HCT116 (cell line): ENCODE results near the gene CDAN1. TPM values are rescaled to one million over a fixed set of nuclear protein-coding genes. Genes with fewer than 3 reads are reported as not detected.

ENCODE experiments used
- ATAC-seq: fragments of 200-7000 bp; cut with Tn5 transposase; 2 replicates; pipeline ENCODE4 v1.9.1; 2020; ENCODE audit warnings: mild to moderate bottlenecking, moderate library complexity
- BruUV-seq: library from RNA; stranded (reverse); fragments of 400-500 nt; replicated peaks from 2 replicates; lab custom pipeline; 2021; lab: Mats Ljungman, UMichigan
- CTCF ChIA-PET: fragments of 300-600 bp; sonication (Branson Sonifier 250); formaldehyde crosslinking; loops from one replicate; lab custom pipeline; 2021; ENCODE audit warnings: antibody characterized with exemption; lab: Charles Lee
- POLR2A ChIA-PET: fragments of 300-600, 350-600 bp; sonication (Branson Sonifier 250); formaldehyde crosslinking; loops from one replicate; lab custom pipeline; 2021; ENCODE audit warnings: antibody characterized with exemption; lab: Charles Lee
- RAD21 ChIA-PET, 2 experiments: fragments of 300-600 bp; sonication (Branson Sonifier 250); formaldehyde crosslinking; loops; one replicate each; lab custom pipeline; 2023; ENCODE audit warnings: low total read pairs in 2 of 2; ENCODE audit not compliant: uncharacterized antibody in 2 of 2, unreplicated experiment in 2 of 2, low non-redundant PET in 1 of 2; lab: Charles Lee
- DNase-seq: peaks from one replicate; pipeline ENCODE4 v3.0.0-alpha.2; 2010; ENCODE audit warnings: low read depth, low spot score
- H2AFZ ChIP-seq: fragments of 200-600 bp; shearing (Covaris generic), sonication (generic); 2 replicates; pipeline ENCODE4 v1.6.1; 2017; ENCODE audit warnings: low read depth, mixed run types, mixed read lengths, antibody characterized with exemption, low read length; ENCODE audit not compliant: poor library complexity, severe bottlenecking
- H3K27ac ChIP-seq: 2 replicates; pipeline ENCODE4 v1.5.1; 2012; ENCODE audit warnings: low read depth, low read length
- H3K27me3 ChIP-seq: fragments of 200-600 bp; sonication (generic); 2 replicates; pipeline ENCODE4 v1.6.1; 2016; ENCODE audit warnings: mixed run types, low read length, mixed read lengths; ENCODE audit not compliant: insufficient read depth
- H3K36me3 ChIP-seq, 2 experiments: fragments of 200-500 bp in 1 of 2; fragments of 200-600 bp in 1 of 2; sonication (Bioruptor generic) in 1 of 2; sonication (generic) in 1 of 2; 2 replicates each; pipeline versions ENCODE4 v1.5.1 to v1.6.1; 2014 to 2016; ENCODE audit warnings: low read length in 2 of 2, inconsistent platforms in 1 of 2, mixed read lengths in 1 of 2, mixed run types in 1 of 2; ENCODE audit not compliant: insufficient read depth in 2 of 2, control insufficient read depth in 1 of 2
- H3K4me1 ChIP-seq, 2 experiments: fragments of 200-600 bp in 1 of 2; sonication (generic) in 1 of 2; 2 replicates each; pipeline versions ENCODE4 v1.5.1 to v1.6.1; 2012 to 2017; ENCODE audit warnings: low read length in 2 of 2, inconsistent platforms in 1 of 2, mild to moderate bottlenecking in 1 of 2, mixed read lengths in 1 of 2, mixed run types in 1 of 2, moderate library complexity in 1 of 2; ENCODE audit not compliant: insufficient read depth in 2 of 2, control insufficient read depth in 1 of 2
- H3K4me2 ChIP-seq: fragments of 200-600 bp; sonication (generic); 2 replicates; pipeline ENCODE4 v1.6.1; 2017; ENCODE audit warnings: mixed run types, low read length, mixed read lengths
- H3K4me3 ChIP-seq, 2 experiments: fragments of 200-600 bp in 1 of 2; sonication (generic) in 1 of 2; replicated peaks in 1 of 2; 2 replicates each; pipeline ENCODE4 v1.5.1; 2011 to 2016; ENCODE audit warnings: low read length in 2 of 2, control low read depth in 1 of 2, low read depth in 1 of 2, mild to moderate bottlenecking in 1 of 2, mixed read lengths in 1 of 2, mixed run types in 1 of 2
- H3K79me2 ChIP-seq: fragments of 200-600 bp; sonication (generic); 2 replicates; pipeline ENCODE4 v1.6.1; 2017; ENCODE audit warnings: mild to moderate bottlenecking, mixed run types, low read length, moderate library complexity, mixed read lengths; ENCODE audit not compliant: insufficient read depth
- H3K9ac ChIP-seq: fragments of 200-600 bp; sonication (generic); 2 replicates; pipeline ENCODE4 v1.6.1; 2016; ENCODE audit warnings: low read length, mixed read lengths
- H3K9me2 ChIP-seq: fragments of 200-600 bp; sonication (generic), shearing (Covaris generic); 2 replicates; pipeline ENCODE4 v1.6.1; 2017; ENCODE audit warnings: mixed run types, mild to moderate bottlenecking, moderate library complexity; ENCODE audit not compliant: insufficient read depth
- H3K9me3 ChIP-seq, 2 experiments: fragments of 200-500 bp in 1 of 2; fragments of 200-600 bp in 1 of 2; sonication (Bioruptor generic) in 1 of 2; sonication (generic) in 1 of 2; 2 replicates each; pipeline ENCODE4 v1.6.1; 2014 to 2017; ENCODE audit warnings: low read length in 2 of 2, mixed read lengths in 2 of 2, inconsistent platforms in 1 of 2, low read depth in 1 of 2, mild to moderate bottlenecking in 1 of 2, mixed run types in 1 of 2, moderate library complexity in 1 of 2; ENCODE audit not compliant: control insufficient read depth in 1 of 2, insufficient read depth in 1 of 2
- H4K20me1 ChIP-seq: fragments of 200-600 bp; sonication (generic), shearing (Covaris generic); 2 replicates; pipeline ENCODE4 v1.6.1; 2017; ENCODE audit warnings: mixed run types, mild to moderate bottlenecking, moderate library complexity; ENCODE audit not compliant: insufficient read depth
- CTCF ChIP-seq, 3 experiments: fragments of 200-600 bp in 1 of 3; sonication (generic) in 1 of 3; IDR thresholded peaks in 2 of 3; conservative IDR thresholded peaks in 1 of 3; 2 replicates each; pipeline ENCODE4 v1.5.1; 2012 to 2017; ENCODE audit warnings: low read depth in 2 of 3, low read length in 2 of 3, antibody characterized with exemption in 1 of 3, borderline replicate concordance in 1 of 3, control low read depth in 1 of 3, mild to moderate bottlenecking in 1 of 3, mixed read lengths in 1 of 3, mixed run types in 1 of 3, moderate library complexity in 1 of 3; ENCODE audit not compliant: insufficient read depth in 1 of 3
- EGR1 ChIP-seq: IDR thresholded peaks from 2 replicates; pipeline ENCODE4 v1.6.1; 2012; ENCODE audit warnings: low read depth
- ELF1 ChIP-seq: IDR thresholded peaks from 2 replicates; pipeline ENCODE4 v1.6.1; 2012; ENCODE audit warnings: low read depth, borderline replicate concordance
- EZH2phosphoT487 ChIP-seq: fragments of 200-600 bp; IDR thresholded peaks from 2 replicates; pipeline ENCODE4 v1.6.1; 2018; ENCODE audit warnings: antibody characterized with exemption, borderline replicate concordance
- JUND ChIP-seq: IDR thresholded peaks from 2 replicates; pipeline ENCODE4 v1.6.1; 2012
- POLR2A ChIP-seq: IDR thresholded peaks from 2 replicates; pipeline ENCODE4 v1.7.0; 2011; ENCODE audit warnings: borderline replicate concordance; ENCODE audit not compliant: insufficient read depth, insufficient read length; ENCODE audit errors: extremely low read depth
- SIN3A ChIP-seq: IDR thresholded peaks from 2 replicates; pipeline ENCODE4 v1.6.1; 2012; ENCODE audit warnings: low read depth
- SP1 ChIP-seq: IDR thresholded peaks from 2 replicates; pipeline ENCODE4 v1.6.1; 2012; ENCODE audit warnings: low read depth
- SRF ChIP-seq: IDR thresholded peaks from 2 replicates; pipeline ENCODE4 v1.6.1; 2012; ENCODE audit warnings: low read depth
- ZFX ChIP-seq: fragments of 450-650 bp; IDR thresholded peaks from 2 replicates; pipeline ENCODE4 v1.6.1; 2017
- ZNF274 ChIP-seq: fragments of 200-500 bp; sonication (Bioruptor generic); IDR thresholded peaks from 2 replicates; pipeline ENCODE4 v1.6.1; 2014; ENCODE audit warnings: mild to moderate bottlenecking, low read depth, low read length, inconsistent platforms
- intact Hi-C: fragments of 100-400 bp; cut with micrococcal nuclease; formaldehyde crosslinking; loops from 2 replicates; pipeline ENCODE4 v1.10.0; 2022
- total RNA-seq: library from RNA; stranded (reverse); gene quantifications from one replicate; pipeline ENCODE4 v1.2.1, GENCODE V29; 2021; ENCODE audit not compliant: unreplicated experiment
- TF ChIP-seq, protein P1 (sequence below): IDR thresholded peaks from 2 replicates; pipeline ENCODE4 v1.6.1; 2012
- TF ChIP-seq, protein P2 (sequence below): IDR thresholded peaks from 2 replicates; pipeline ENCODE4 v1.6.1; 2012; ENCODE audit warnings: low read depth

CDAN1 gene
- total RNA-seq, 1 experiment from 2014 or later = 22.4 TPM

- Histone ChIP-seq H3K9me3 (no peaks in the 10 kb centered on the region), H3K79me2 (no peaks in the 10 kb centered on the region), H3K4me1 (peaks cover 0 to 4% of the 10 kb centered on the region in 2 experiments; a peak in 2 of 4 replicates), H3K36me3 (no peaks in the 10 kb centered on the region; a peak in 1 of 4 replicates), H3K27ac (no peak overlapping the region), H3K27me3 (no peaks in the 10 kb centered on the region), H3K4me3 (no peak overlapping the region)
- RAD21 ChIA-PET = no interaction called here
- POLR2A ChIA-PET = no interaction called here
- TF ChIP-seq CTCF (IDR thresholded peaks at IDR 0.05 in 2 of 3, conservative IDR thresholded peaks at IDR 0.05 in 1 of 3; ENCODE audit: borderline replicate concordance in 1 of 3, insufficient read depth in 1 of 3, low read depth in 2 of 3, low read length in 2 of 3) (no peak), JUND (no peak)
- TF ChIP-seq, all 23 proteins: peak for 0
- no peak overlapping the region for H3K4me2 ChIP-seq
- H3K9ac ChIP-seq = no peak overlapping the region
- H2AFZ ChIP-seq = no peak overlapping the region
- BruUV-seq = no TSS peak
- no peak for DNase-seq
- no peaks in the 10 kb centered on the region for H3K9me2 ChIP-seq
- CTCF ChIA-PET = no interaction called here
- no peaks in the 10 kb centered on the region for H4K20me1 ChIP-seq
- intact Hi-C loops = no loop called here
- ATAC-seq = no peak
Observed at GRCh38 chr15:42675021-42675420, 61.9 kb downstream of the CDAN1 start.

GRCh38 chr15:42674472-42674871 lies 62.5 kb downstream of the CDAN1 start:
- intact Hi-C loops = no loop called here
- Histone ChIP-seq H3K36me3 (no peaks in the 10 kb centered on the region; a peak in 1 of 4 replicates), H3K4me1 (no peaks in the 10 kb centered on the region), H3K9ac (no peak overlapping the region), H3K4me3 (no peak overlapping the region), H3K4me2 (no peak overlapping the region), H4K20me1 (no peaks in the 10 kb centered on the region), H3K9me3 (no peaks in the 10 kb centered on the region), H3K27ac (no peak overlapping the region), H2AFZ (no peak overlapping the region), H3K9me2 (no peaks in the 10 kb centered on the region), H3K27me3 (no peaks in the 10 kb centered on the region), H3K79me2 (no peaks in the 10 kb centered on the region)
- no TSS peak for BruUV-seq
- DNase-seq (no peak), ATAC-seq (no peak)
- RAD21 ChIA-PET = no interaction called here
- POLR2A ChIA-PET = no interaction called here
- CTCF ChIA-PET = no interaction called here
- TF ChIP-seq, protein P1, sequence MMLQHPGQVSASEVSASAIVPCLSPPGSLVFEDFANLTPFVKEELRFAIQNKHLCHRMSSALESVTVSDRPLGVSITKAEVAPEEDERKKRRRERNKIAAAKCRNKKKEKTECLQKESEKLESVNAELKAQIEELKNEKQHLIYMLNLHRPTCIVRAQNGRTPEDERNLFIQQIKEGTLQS = no peak
- no peak for TF ChIP-seq SIN3A
- TF ChIP-seq SRF = no peak
- TF ChIP-seq POLR2A = no peak
- no peak for TF ChIP-seq ZNF274
- no peak for TF ChIP-seq CTCF (IDR thresholded peaks at IDR 0.05 in 2 of 3, conservative IDR thresholded peaks at IDR 0.05 in 1 of 3; ENCODE audit: borderline replicate concordance in 1 of 3, insufficient read depth in 1 of 3, low read depth in 2 of 3, low read length in 2 of 3)
- TF ChIP-seq SP1 = no peak
- no peak for TF ChIP-seq ZFX
- TF ChIP-seq, protein P2, sequence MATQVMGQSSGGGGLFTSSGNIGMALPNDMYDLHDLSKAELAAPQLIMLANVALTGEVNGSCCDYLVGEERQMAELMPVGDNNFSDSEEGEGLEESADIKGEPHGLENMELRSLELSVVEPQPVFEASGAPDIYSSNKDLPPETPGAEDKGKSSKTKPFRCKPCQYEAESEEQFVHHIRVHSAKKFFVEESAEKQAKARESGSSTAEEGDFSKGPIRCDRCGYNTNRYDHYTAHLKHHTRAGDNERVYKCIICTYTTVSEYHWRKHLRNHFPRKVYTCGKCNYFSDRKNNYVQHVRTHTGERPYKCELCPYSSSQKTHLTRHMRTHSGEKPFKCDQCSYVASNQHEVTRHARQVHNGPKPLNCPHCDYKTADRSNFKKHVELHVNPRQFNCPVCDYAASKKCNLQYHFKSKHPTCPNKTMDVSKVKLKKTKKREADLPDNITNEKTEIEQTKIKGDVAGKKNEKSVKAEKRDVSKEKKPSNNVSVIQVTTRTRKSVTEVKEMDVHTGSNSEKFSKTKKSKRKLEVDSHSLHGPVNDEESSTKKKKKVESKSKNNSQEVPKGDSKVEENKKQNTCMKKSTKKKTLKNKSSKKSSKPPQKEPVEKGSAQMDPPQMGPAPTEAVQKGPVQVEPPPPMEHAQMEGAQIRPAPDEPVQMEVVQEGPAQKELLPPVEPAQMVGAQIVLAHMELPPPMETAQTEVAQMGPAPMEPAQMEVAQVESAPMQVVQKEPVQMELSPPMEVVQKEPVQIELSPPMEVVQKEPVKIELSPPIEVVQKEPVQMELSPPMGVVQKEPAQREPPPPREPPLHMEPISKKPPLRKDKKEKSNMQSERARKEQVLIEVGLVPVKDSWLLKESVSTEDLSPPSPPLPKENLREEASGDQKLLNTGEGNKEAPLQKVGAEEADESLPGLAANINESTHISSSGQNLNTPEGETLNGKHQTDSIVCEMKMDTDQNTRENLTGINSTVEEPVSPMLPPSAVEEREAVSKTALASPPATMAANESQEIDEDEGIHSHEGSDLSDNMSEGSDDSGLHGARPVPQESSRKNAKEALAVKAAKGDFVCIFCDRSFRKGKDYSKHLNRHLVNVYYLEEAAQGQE = no peak
- no peak for TF ChIP-seq EGR1
- TF ChIP-seq EZH2phosphoT487 = no peak
- TF ChIP-seq JUND = no peak
- TF ChIP-seq ELF1 = no peak
